Sigmoid colon (tissue), 4 donors: ENCODE data around the gene ADAMTS7.

ENCODE experiments used
- POLR2AphosphoS5 ChIP-seq, 4 donors: sonication (generic); formaldehyde crosslinking; IDR thresholded peaks; one replicate each; pipeline ENCODE4 v1.6.1; 2017; ENCODE audit warnings: antibody characterized with exemption in 4 of 4
- TF ChIP-seq, protein P1 (sequence below), 4 experiments: fragments of 450-650 bp in 3 of 4; fragments of 200-600 bp in 1 of 4; IDR thresholded peaks; one replicate each; pipeline ENCODE4 v1.5.1; 2016 to 2019; ENCODE audit warnings: antibody characterized with exemption in 4 of 4, mild to moderate bottlenecking in 3 of 4, moderate library complexity in 2 of 4

DNA sequence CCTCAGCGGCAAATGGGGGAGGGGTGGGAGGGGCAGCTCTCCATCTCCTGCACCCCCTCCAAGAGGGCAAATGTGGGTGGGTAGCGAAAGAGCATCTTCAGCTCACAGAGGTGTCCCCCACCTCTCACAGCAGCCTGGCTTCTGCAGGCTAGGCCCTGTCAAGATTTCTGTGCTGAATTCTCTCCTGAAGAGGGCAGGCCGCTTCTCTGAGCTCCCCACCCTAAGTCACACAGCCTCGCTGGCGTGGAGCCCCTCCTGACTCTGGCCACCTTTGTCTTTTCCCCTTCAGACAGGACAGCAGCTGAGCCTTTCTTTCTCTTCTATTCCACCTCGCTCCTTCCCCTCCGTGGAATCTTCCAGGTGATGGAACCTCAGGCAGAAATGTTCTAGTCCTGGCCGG is 26.3 kb upstream of the ADAMTS7 start:
- TF ChIP-seq, protein P1, sequence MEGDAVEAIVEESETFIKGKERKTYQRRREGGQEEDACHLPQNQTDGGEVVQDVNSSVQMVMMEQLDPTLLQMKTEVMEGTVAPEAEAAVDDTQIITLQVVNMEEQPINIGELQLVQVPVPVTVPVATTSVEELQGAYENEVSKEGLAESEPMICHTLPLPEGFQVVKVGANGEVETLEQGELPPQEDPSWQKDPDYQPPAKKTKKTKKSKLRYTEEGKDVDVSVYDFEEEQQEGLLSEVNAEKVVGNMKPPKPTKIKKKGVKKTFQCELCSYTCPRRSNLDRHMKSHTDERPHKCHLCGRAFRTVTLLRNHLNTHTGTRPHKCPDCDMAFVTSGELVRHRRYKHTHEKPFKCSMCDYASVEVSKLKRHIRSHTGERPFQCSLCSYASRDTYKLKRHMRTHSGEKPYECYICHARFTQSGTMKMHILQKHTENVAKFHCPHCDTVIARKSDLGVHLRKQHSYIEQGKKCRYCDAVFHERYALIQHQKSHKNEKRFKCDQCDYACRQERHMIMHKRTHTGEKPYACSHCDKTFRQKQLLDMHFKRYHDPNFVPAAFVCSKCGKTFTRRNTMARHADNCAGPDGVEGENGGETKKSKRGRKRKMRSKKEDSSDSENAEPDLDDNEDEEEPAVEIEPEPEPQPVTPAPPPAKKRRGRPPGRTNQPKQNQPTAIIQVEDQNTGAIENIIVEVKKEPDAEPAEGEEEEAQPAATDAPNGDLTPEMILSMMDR (IDR thresholded peaks at IDR 0.05): no peak
- TF ChIP-seq POLR2AphosphoS5 (IDR thresholded peaks at IDR 0.05): no peak
